GM12892 (cell line): ENCODE data around the gene ERVH48-1.
"Not testable (repeated sequence)": the region's sequence is repeated elsewhere in the genome, so short reads cannot be mapped to it uniquely, and the experiment has no call there.

Experiments used
- DNase-seq: peaks from one replicate; pipeline ENCODE4 v3.0.0; 2011; ENCODE audit not compliant: insufficient read length
- FAIRE-seq: peaks from 2 replicates; lab custom pipeline; 2011; peaks lifted over from hg19 to GRCh38; lab: Jason Lieb, UNC
- POLR2A ChIP-seq: IDR thresholded peaks from 2 replicates; pipeline ENCODE4 v1.6.1; 2011; ENCODE audit warnings: low read depth, low read length, control low read depth
- POLR2AphosphoS5 ChIP-seq: IDR thresholded peaks from 2 replicates; pipeline ENCODE4 v1.6.1; 2011; ENCODE audit warnings: low read depth, low read length, control low read depth
- TAF1 ChIP-seq: IDR thresholded peaks from 2 replicates; pipeline ENCODE4 v1.6.1; 2011; ENCODE audit warnings: low read depth, mild to moderate bottlenecking, control low read depth, low read length, borderline replicate concordance

The ERVH48-1 gene

GRCh38 chr21:42932378-42933136 lies 7.1 kb upstream of the ERVH48-1 start:
- FAIRE-seq, DNase-seq: not testable (repeated sequence)

- DNase-seq (no peak), FAIRE-seq (no peak)
- TF ChIP-seq POLR2AphosphoS5, result no peak
- no peak for TF ChIP-seq POLR2A
- no peak for TF ChIP-seq TAF1
Observed at GRCh38 chr21:42931560-42932235, 6.3 kb upstream of the ERVH48-1 start.

- TF ChIP-seq POLR2A (no peak), POLR2AphosphoS5 (no peak), TAF1 (no peak)
- DNase-seq, result no peak
- no peak for FAIRE-seq
Observed at GRCh38 chr21:42929969-42930368, 4.5 kb upstream of the ERVH48-1 start.

GRCh38 chr21:42927474-42928200 lies 2.2 kb upstream of the ERVH48-1 start:
- FAIRE-seq, DNase-seq: not testable (repeated sequence)

- no peak for DNase-seq
- no peak for TF ChIP-seq POLR2AphosphoS5
- no peak for TF ChIP-seq POLR2A
- no peak for TF ChIP-seq TAF1
- no peak for FAIRE-seq
Observed at GRCh38 chr21:42924433-42924751, 1.0 kb downstream of the ERVH48-1 start.

GRCh38 chr21:42923553-42924432 lies 1.6 kb downstream of the ERVH48-1 start:
- peak; percentile 72 for DNase-seq
- peak; percentile 69 for FAIRE-seq
- TF ChIP-seq TAF1, result no peak
- no peak for TF ChIP-seq POLR2AphosphoS5
- TF ChIP-seq POLR2A, result no peak; the same call in 1 of the 2 replicates

GRCh38 chr21:42922918-42923317 lies 2.5 kb downstream of the ERVH48-1 start:
- no peak for FAIRE-seq
- no peak for DNase-seq
- TF ChIP-seq POLR2AphosphoS5 (no peak), POLR2A (no peak), TAF1 (no peak)

- DNase-seq, result no peak
Observed at GRCh38 chr21:42921927-42922326, 3.5 kb downstream of the ERVH48-1 start.

GRCh38 chr21:42918291-42918690 lies 7.1 kb downstream of the ERVH48-1 start:
- DNase-seq (no peak), FAIRE-seq (no peak)
- TF ChIP-seq TAF1 (no peak), POLR2AphosphoS5 (no peak), POLR2A (no peak)

More at GRCh38 chr21:42921927-42922326, 3.5 kb downstream of the ERVH48-1 start:
- no peak for TF ChIP-seq POLR2A
- TF ChIP-seq POLR2AphosphoS5, result no peak
- no peak for TF ChIP-seq TAF1
- no peak for FAIRE-seq

- no peak for TF ChIP-seq POLR2AphosphoS5
- no peak for TF ChIP-seq TAF1
- no peak for TF ChIP-seq POLR2A
- FAIRE-seq (no peak), DNase-seq (no peak)
Observed at GRCh38 chr21:42913476-42913875, 12.0 kb downstream of the ERVH48-1 start.

GRCh38 chr21:42911920-42912319 lies 13.5 kb downstream of the ERVH48-1 start:
- FAIRE-seq, DNase-seq: not testable (repeated sequence)

GRCh38 chr21:42908484-42908883 lies 16.9 kb downstream of the ERVH48-1 start:
- DNase-seq, FAIRE-seq: not testable (repeated sequence)
